Ovary (tissue), 9 donors: ENCODE results near the gene HIKESHI. TPM values are rescaled to one million over a fixed set of nuclear protein-coding genes. Genes with fewer than 3 reads are reported as not detected.

Experiments
- DNase-seq, 5 donors: peaks; one replicate each; pipeline ENCODE4 v3.0.0-alpha.2; 2019 to 2020
- H3K27ac ChIP-seq, 2 donors: fragments of 200-600 bp; one replicate each; pipeline versions ENCODE4 v1.5.1 to v1.8.0; 2019 to 2022
- H3K27me3 ChIP-seq: fragments of 200-600 bp; one replicate; pipeline ENCODE4 v1.8.0; 2022
- H3K36me3 ChIP-seq: fragments of 200-600 bp; sonication (generic); one replicate; pipeline ENCODE4 v1.5.1; 2019
- H3K4me1 ChIP-seq: one replicate; pipeline ENCODE4 v1.8.1; 2013; ENCODE audit warnings: mild to moderate bottlenecking, moderate library complexity; ENCODE audit not compliant: insufficient read depth
- H3K4me3 ChIP-seq: fragments of 200-600 bp; sonication (generic); one replicate; pipeline ENCODE4 v1.5.1; 2017
- H3K9me3 ChIP-seq, 2 donors: fragments of 200-600 bp in 1 of 2; sonication (generic) in 1 of 2; one replicate each; pipeline versions ENCODE4 v1.5.1 to v1.8.1; 2013 to 2019; ENCODE audit warnings: mild to moderate bottlenecking in 1 of 2, moderate library complexity in 1 of 2
- EP300 ChIP-seq: sonication (generic); formaldehyde crosslinking; IDR thresholded peaks from one replicate; pipeline ENCODE4 v1.6.1; 2017; ENCODE audit warnings: antibody characterized with exemption
- POLR2A ChIP-seq: fragments of 450-650 bp; IDR thresholded peaks from one replicate; pipeline ENCODE4 v1.6.1; 2017; ENCODE audit warnings: antibody characterized with exemption, mild to moderate bottlenecking, moderate library complexity
- whole genome bisulfite sequencing, 3 donors: extraction: QIAGEN DNeasy Blood & Tissue Kit in 1 of 3; methylation state at CpG; one replicate each; pipeline versions ENCODE4 v1.1.5 to v1.1.7; 2013 to 2017; 5-methylcytosine and 5-hydroxymethylcytosine counted together
- intact Hi-C, 4 donors: fragments of 100-400 bp; cut with DNase I; formaldehyde crosslinking; loops; one replicate each; pipeline versions ENCODE4 v1.11.0 to v1.15.1; 2022 to 2023
- polyA plus RNA-seq, 2 donors: library from polyadenylated mRNA; stranded (reverse); fragments of 200-250 nt in 1 of 2; fragments of 350-450 nt in 1 of 2; fragmentation: Illumina TruSeq in 1 of 2; extraction: RNeasy Lipid Tissue Mini Kit (QIAGEN cat#74804) in 1 of 2; gene quantifications; one replicate each; pipeline ENCODE4 v1.2.3, GENCODE V29; 2013 to 2014
- total RNA-seq, 7 donors: library from RNA; depleted of rRNA in 2 of 7; stranded (reverse); fragments of >200 nt in 2 of 7; fragmentation: NEBNext Ultra II Directional in 3 of 7; extraction: Animal tissue kit (Norgen Biotek cat#: 25700) in 3 of 7; gene quantifications; one replicate each; pipeline versions ENCODE4 v1.1.0 to v1.2.4, GENCODE V29; 2016 to 2023
- TF ChIP-seq, protein P1 (sequence below), 3 donors: fragments of 450-650 bp in 2 of 3; fragments of 200-600 bp in 1 of 3; IDR thresholded peaks; one replicate each; pipeline versions ENCODE4 v1.5.1 to v1.8.0; 2016 to 2022; ENCODE audit warnings: antibody characterized with exemption in 3 of 3, mild to moderate bottlenecking in 1 of 3
- donor health status: DM: no; HTN: no; CAD: no; lungs with moderate emphysema.
- donor health status: DM: no; HTN: no; CAD: no.
- donor health status: Bipolar disorder and iron deficiency.
- donor health status: DM: yes; HTN: yes; CAD: no.
- donor health status: DM: no; HTN: no; CAD: no.
- donor health status: DM: yes; HTN: yes; CAD: no.

Gene HIKESHI
- total and polyA plus RNA-seq, 9 donors, result 26.6 to 43.7 (median 30.5) TPM

- Histone ChIP-seq H3K27ac (no peak overlapping the region), H3K9me3 (no peaks in the 10 kb centered on the region), H3K4me1 (no peaks in the 10 kb centered on the region), H3K4me3 (no peak overlapping the region), H3K36me3 (no peaks in the 10 kb centered on the region), H3K27me3 (no peaks in the 10 kb centered on the region)
- no peak for DNase-seq
- 91 to 96% (median 96%) methylated on average over 1 of the region's 1 CpG for WGBS, 3 donors
- intact Hi-C loops, result no loop called here
- TF ChIP-seq, protein P1, sequence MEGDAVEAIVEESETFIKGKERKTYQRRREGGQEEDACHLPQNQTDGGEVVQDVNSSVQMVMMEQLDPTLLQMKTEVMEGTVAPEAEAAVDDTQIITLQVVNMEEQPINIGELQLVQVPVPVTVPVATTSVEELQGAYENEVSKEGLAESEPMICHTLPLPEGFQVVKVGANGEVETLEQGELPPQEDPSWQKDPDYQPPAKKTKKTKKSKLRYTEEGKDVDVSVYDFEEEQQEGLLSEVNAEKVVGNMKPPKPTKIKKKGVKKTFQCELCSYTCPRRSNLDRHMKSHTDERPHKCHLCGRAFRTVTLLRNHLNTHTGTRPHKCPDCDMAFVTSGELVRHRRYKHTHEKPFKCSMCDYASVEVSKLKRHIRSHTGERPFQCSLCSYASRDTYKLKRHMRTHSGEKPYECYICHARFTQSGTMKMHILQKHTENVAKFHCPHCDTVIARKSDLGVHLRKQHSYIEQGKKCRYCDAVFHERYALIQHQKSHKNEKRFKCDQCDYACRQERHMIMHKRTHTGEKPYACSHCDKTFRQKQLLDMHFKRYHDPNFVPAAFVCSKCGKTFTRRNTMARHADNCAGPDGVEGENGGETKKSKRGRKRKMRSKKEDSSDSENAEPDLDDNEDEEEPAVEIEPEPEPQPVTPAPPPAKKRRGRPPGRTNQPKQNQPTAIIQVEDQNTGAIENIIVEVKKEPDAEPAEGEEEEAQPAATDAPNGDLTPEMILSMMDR (IDR thresholded peaks at IDR 0.05), result no peak
- no peak for TF ChIP-seq POLR2A
- no peak for TF ChIP-seq EP300
These were observed 32.4 kb upstream of the HIKESHI start for GRCh38 chr11:86269645-86270044.

DNA sequence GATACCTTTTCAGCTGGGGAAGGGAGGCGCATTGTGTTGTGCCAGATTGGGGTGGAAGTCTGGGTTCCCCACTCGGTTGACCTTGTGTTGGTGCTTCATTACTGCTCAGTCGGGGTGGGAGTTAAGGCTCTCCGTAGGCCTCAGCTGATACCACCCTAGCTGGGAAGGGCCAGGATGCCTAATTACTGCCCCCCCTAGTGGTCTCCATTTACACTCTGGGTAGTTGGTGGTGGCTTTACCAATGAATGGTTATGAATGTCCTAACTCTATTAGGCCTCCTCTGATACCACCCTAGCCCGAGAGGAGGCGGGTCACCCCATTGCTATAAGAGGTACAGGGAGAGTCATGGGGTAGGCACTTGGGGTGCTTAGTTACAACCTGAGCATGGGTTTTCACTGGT lies 27.5 kb upstream of the HIKESHI start:
- Histone ChIP-seq H3K4me3 (no peak overlapping the region), H3K27me3 (no peaks in the 10 kb centered on the region), H3K4me1 (peaks cover 3% of the 10 kb centered on the region), H3K9me3 (no peaks in the 10 kb centered on the region), H3K36me3 (no peaks in the 10 kb centered on the region), H3K27ac (no peak overlapping the region)
- TF ChIP-seq, protein P1 (IDR thresholded peaks at IDR 0.05), result no peak
- TF ChIP-seq EP300 (no peak), POLR2A (no peak)
- intact Hi-C loops, result no loop called here
- 93 to 96% (median 95%) methylated on average over 6 of the region's 6 CpGs for WGBS, 3 donors
- DNase-seq, result no peak

DNA sequence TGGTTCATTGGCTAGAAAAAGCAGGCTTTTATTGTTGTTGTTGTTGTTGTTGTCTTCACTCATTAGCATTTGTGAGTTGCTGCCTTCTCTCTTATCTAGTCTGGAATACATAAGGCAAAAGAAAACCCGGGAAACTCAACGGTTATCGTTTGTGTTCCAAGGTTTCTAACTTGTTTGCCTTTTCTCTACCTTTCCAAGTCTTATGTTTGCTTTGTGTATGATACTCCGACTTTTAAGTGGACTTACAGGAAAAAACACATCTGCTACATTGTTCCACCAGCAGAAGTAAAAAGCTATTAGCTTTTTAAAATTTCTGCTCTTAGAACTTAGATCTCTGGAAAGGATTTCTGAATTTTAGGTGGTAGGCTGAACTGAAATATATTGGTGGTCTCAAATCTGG lies 27.0 kb upstream of the HIKESHI start:
- H3K27me3 ChIP-seq, result no peaks in the 10 kb centered on the region
- DNase-seq, result no peak
- WGBS, 3 donors, result 28 to 65% (median 34%) methylated on average over 4 of the region's 4 CpGs
- H3K9me3 ChIP-seq, result no peaks in the 10 kb centered on the region
- intact Hi-C loops, result no loop called here
- H3K4me3 ChIP-seq, result no peak overlapping the region
- no peaks in the 10 kb centered on the region for H3K36me3 ChIP-seq
- TF ChIP-seq EP300 (no peak), POLR2A (no peak)
- TF ChIP-seq, protein P1 (IDR thresholded peaks at IDR 0.05), result no peak
- peaks cover 3% of the 10 kb centered on the region for H3K4me1 ChIP-seq
- H3K27ac ChIP-seq, result no peak overlapping the region

GRCh38 chr11:86275493-86276370 lies 26.3 kb upstream of the HIKESHI start:
- no peaks in the 10 kb centered on the region for H3K9me3 ChIP-seq
- no peak overlapping the region for H3K27ac ChIP-seq
- peaks cover 3% of the 10 kb centered on the region for H3K4me1 ChIP-seq
- 90 to 93% (median 92%) methylated on average over 2 of the region's 2 CpGs for WGBS, 3 donors
- H3K27me3 ChIP-seq, result no peaks in the 10 kb centered on the region
- no peak overlapping the region for H3K4me3 ChIP-seq
- TF ChIP-seq, protein P1 (IDR thresholded peaks at IDR 0.05), result no peak
- TF ChIP-seq EP300, result no peak
- TF ChIP-seq POLR2A, result no peak
- intact Hi-C loops, result no loop called here
- no peak for DNase-seq
- no peaks in the 10 kb centered on the region for H3K36me3 ChIP-seq
